HG03025 (cell line): ENCODE results near the gene ANKRD13A.

Source experiments
- ATAC-seq: cut with Tn5 transposase; IDR thresholded peaks from one replicate; pipeline ENCODE4 v1.9.1; 2021; ENCODE audit warnings: mild to moderate bottlenecking, moderate library complexity; ENCODE audit not compliant: unreplicated experiment, low FRiP score

The ANKRD13A gene

GRCh38 chr12:109998904-109999648, at the start of gene ANKRD13A:
Gene ANKRD13A, plus strand, starts transcription at chr12:109999430. Its CDS starts 259 bp downstream, at chr12:109999689.
- peak; percentile 46 for ATAC-seq

DNA sequence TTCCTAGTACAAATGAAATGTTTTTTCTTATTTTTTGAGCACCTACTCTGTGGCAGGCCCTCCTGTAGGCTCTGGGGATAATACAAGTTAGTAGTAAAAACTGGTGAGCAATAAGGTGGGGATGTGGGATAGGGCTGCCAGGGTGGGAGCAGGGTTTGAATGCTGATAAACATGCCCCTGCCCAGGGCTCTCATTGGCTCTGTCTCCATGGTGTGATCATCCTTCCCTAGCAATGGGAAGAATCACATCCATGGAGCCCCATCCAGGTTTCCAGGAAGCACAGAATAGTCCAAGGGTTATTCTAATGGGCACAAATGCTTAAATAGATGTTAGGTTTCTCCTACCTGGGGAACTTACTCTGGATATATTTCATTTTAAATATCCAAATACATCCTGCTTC, 48.6 kb upstream of the ANKRD13A start:
- ATAC-seq, result no peak

DNA sequence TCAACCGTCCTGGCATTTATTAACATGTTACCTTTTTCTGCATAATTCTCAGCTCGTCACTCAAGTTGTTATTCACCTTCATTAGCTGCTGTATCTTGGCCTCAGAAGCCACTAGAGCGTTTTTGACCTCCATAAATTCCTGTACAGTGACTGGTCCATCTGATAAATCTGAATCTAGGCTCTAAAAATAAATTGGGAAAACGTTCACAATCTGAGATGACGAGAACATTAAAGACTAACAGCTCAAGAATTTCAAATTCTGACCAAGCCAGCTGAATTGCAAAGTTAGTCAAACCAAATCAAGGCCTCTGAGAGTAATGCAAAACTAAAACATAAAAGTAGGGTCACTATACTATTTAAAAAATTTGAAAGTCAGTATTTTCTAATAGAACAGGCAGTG, 48.1 kb upstream of the ANKRD13A start:
- no peak for ATAC-seq

GRCh38 chr12:109951751-109952150, 47.5 kb upstream of the ANKRD13A start:
- no peak for ATAC-seq

- ATAC-seq, result no peak
These were observed 46.9 kb upstream of the ANKRD13A start for GRCh38 chr12:109952160-109952858.

DNA sequence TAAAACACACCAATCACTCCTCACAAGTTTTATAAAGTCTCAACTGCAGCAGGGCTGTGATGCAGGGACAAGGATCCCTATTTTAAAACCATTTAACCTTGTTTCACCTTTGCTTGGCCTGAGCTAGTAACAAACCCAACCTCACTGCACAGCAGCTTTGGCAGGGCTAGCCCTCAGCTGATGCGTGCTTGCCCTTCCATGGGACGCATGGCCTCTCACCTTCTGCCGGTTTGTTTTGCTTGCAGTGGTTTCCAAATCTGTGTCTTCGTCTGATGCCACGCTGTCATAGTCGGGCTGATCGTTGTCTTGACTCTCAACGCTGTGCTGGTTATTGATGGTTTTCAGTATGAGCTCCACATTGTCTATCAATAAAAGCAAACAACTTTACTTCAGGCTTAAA, 46.4 kb upstream of the ANKRD13A start:
- no peak for ATAC-seq

DNA sequence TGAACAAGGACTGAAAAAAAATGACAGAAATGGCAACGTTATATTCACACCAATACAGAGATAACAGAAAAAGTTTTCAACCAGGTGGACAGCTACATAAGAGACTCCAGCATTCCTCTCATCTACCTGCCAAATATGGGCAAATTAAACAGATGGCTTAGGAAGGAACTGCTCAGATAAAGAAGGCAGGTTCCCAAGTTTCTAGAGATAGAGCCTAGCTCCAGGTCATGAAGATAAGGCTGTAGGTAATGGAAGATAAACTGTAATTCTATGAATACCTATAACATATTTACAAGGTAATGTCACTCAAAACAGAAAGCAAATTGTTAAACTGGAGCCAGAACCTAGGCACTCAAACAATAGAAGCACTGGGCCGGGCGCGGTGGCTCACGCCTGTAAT, 45.6 kb upstream of the ANKRD13A start:
- no peak for ATAC-seq

DNA sequence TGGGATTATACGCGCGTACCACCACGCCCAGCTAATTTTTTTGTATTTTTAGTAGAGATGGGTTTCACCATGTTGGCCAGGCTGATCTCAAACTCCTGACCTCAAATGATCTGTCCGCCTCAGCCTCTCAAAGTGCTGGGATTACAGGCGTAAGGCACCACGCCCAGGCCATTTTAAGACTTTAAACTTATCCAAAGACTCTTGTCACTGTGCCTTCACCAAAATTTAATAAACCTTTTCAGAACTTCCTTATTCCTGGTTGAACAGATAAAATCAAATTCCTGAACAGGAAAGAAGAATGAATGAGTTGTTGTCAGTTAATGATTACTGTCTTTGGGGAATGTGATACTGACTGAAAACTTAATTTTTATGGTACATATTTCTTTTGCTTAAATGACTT, 40.9 kb upstream of the ANKRD13A start:
- no peak for ATAC-seq

GRCh38 chr12:109959411-109960093, 39.7 kb upstream of the ANKRD13A start:
- ATAC-seq, result no peak

- ATAC-seq, result no peak
These were observed 38.0 kb upstream of the ANKRD13A start for GRCh38 chr12:109961201-109961600.

- no peak for ATAC-seq
These were observed 37.6 kb upstream of the ANKRD13A start for GRCh38 chr12:109961612-109962011.

DNA sequence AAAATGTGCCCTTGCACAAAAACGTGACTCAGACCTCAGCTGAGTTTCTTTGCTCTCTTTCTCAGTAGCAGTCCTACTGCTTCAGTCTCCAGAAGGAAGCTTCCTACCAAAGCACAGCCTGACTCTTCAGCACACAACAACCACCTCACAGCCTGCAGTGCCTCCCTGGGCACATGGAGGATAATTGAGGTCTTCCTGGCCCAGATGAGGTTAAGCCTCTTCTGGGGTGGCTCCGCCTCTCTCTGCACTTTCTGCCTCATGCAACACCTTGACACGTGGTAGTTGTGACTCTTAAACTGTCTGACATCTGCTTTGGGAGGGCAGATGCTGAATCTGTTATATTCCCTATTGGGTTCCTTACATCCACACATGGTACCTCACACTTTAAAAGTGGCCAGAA, 36.8 kb upstream of the ANKRD13A start:
- ATAC-seq, result no peak

DNA sequence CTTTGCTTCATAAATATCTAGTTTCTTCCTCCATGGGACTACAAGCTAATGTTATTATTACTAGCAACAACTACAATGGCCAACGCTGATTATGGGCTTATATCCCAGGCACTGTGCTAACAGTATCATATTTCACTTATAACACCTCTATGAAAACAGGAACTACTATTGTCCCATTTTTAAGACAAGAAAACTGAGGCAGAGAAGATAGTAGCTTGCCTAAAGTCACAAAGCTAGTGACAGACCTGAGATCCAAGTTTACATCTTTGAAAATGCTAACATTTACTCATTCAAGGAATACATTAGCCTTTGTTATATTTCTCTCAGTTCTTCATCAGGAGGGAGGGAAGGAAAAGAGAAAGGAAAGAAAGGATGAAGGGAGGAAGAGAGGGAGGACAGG, 35.9 kb upstream of the ANKRD13A start:
- ATAC-seq, result no peak

DNA sequence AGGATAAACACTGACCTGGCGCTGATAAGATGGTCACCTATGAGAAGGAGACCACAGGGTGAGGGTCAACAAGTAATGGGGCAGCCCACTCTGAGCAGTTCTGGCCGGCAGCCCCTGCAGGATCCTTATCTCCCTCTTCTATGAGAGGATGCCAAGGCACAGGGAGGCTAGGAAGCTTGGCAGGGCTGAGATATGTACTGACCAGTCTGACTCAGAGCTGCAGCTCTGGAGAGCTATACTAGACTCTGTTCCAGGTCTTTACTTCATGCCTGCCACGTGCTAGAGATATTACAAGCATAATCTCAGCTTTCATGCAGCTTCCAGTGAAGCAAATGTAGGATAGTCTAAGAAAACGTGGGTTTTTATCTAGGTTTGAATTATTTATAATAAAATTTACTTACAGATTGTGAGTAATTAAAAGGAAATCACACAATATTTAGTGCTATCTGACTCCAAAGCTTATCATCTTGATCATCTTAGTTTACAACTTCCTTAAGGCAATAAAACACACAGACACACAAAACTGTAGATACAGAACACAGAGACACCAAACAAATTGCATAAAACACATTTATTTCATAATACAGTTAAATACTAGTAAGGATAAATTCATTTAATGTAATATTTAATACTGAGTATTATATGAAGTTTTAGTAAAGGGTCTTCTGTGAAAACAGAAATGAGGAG, 35.3 kb upstream of the ANKRD13A start:
- ATAC-seq, result no peak

DNA sequence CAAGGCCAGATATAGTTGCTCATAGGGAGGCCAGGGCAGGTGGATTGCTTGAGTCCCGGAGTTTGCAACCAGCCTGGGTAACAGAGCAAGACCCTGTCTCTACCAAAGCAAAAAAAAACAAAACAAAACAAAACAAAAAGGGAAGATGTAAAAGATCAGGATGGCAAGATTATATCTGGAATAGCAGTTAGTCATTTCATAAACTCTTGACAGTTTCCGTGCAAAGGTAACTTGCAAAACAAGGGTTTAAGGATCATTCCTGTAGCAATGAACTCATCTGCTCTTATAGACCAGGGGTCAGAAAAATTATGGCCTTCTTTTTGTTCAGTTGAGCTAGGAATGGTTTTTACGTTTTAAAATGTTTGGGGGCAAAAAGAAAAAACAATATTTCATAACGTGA, 32.7 kb upstream of the ANKRD13A start:
- ATAC-seq, result no peak

- ATAC-seq, result no peak
These were observed 31.7 kb upstream of the ANKRD13A start for GRCh38 chr12:109967383-109968031.

GRCh38 chr12:109968032-109968420, 31.2 kb upstream of the ANKRD13A start:
- no peak for ATAC-seq

- ATAC-seq, result no peak
These were observed 30.4 kb upstream of the ANKRD13A start for GRCh38 chr12:109968801-109969200.

- no peak for ATAC-seq
These were observed 26.4 kb upstream of the ANKRD13A start for GRCh38 chr12:109972821-109973220.

- no peak for ATAC-seq
These were observed 17.9 kb upstream of the ANKRD13A start for GRCh38 chr12:109981311-109981710.
